ENCODE measurements around the gene DCAF8. TPM values are rescaled to one million over a fixed set of nuclear protein-coding genes. Genes with fewer than 3 reads are reported as not detected.

Gene DCAF8
- total RNA-seq, 1 experiment from 2014 or later, result 181 TPM

DNA sequence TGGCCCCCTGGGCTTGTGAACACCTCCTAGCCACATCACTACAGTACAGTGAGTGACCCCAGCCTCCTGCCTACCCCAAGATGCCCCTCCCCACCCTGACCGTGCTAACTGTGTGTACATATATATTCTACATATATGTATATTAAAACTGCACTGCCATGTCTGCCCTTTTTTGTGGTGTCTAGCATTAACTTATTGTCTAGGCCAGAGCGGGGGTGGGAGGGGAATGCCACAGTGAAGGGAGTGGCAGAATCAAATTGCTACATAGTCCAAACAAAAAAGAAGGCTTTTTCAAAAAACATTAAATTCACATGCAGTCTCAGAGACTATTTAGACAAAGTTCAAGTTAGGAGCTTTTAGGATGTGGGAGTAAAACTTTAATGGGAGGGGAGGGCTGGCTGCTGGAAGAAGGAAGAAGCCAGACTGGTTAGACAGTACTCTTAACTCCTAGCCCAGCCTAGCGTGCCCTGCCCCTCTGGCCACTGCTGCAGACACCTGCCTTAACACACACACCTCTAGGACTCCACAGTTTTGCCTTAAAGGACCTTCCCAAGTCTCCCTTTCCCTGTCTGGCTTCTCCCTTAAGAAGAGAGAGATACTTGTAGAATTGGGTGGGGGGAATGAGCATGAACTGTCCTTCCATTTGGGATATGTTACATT, 47.7 kb downstream of the DCAF8 start:
- ChIA-PET CTCF (interaction anchor here (0.7 to 2.2 kb wide), 5 partner anchors 12 to 136 kb away, joined by 3 to 11 read pairs (median 5); no protein-coding TSS in a partner anchor), POLR2A (no interaction called here)
- DNase-seq (ENCODE audit: unreplicated experiment), result no peak
- Mint-ChIP-seq H3K27ac (ENCODE audit: low read depth, unreplicated experiment) (peak overlapping the region; percentile 44), H3K36me3 (ENCODE audit: insufficient read depth, unreplicated experiment) (peaks cover 64% of the 10 kb centered on the region), H3K27me3 (ENCODE audit: insufficient read depth, unreplicated experiment) (no peaks in the 10 kb centered on the region), H3K9me3 (ENCODE audit: unreplicated experiment) (no peaks in the 10 kb centered on the region), H3K4me1 (ENCODE audit: insufficient read depth, unreplicated experiment) (peaks cover under 1% of the 10 kb centered on the region), H3K4me3 (ENCODE audit: unreplicated experiment) (no peak overlapping the region)
- TF ChIP-seq, protein P1, sequence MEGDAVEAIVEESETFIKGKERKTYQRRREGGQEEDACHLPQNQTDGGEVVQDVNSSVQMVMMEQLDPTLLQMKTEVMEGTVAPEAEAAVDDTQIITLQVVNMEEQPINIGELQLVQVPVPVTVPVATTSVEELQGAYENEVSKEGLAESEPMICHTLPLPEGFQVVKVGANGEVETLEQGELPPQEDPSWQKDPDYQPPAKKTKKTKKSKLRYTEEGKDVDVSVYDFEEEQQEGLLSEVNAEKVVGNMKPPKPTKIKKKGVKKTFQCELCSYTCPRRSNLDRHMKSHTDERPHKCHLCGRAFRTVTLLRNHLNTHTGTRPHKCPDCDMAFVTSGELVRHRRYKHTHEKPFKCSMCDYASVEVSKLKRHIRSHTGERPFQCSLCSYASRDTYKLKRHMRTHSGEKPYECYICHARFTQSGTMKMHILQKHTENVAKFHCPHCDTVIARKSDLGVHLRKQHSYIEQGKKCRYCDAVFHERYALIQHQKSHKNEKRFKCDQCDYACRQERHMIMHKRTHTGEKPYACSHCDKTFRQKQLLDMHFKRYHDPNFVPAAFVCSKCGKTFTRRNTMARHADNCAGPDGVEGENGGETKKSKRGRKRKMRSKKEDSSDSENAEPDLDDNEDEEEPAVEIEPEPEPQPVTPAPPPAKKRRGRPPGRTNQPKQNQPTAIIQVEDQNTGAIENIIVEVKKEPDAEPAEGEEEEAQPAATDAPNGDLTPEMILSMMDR (IDR thresholded peaks at IDR 0.05; ENCODE audit: unreplicated experiment), result no peak
- intact Hi-C loops (cut with micrococcal nuclease), result no loop called here
- BruUV-seq (replicated peaks), result TSS peak; percentile 65

DNA sequence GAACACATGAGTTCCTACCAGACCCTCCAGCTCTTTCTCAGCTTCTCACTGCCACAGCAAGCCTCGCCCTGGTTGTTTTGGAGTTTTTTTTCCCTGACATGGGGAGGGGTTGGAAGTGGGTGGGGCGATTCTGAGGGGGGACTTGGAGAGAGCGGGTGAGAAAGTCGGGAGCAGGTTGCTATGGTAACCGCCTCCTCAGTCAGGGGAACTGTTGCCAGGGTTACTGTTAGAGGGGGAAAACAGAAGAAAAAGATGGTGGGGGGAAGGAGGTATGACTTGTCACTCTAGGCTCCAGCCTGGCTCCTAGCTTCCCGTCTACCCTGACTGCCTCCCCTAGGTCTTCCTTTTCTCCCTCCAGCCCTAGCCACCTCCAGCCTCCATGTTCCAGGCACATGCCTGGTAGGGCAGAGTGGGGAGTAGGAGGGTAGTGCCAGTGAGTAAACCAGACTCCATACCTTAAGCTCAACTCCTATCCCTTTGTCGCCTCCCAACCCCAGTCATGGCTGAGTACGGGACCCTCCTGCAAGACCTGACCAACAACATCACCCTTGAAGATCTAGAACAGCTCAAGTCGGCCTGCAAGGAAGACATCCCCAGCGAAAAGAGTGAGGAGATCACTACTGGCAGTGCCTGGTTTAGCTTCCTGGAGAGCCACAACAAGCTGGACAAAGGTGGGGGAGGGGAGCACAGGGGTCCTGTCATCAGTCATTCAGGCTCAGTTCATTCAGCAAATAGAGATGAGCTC, 51.1 kb downstream of the DCAF8 start:
- TF ChIP-seq, protein P1 (IDR thresholded peaks at IDR 0.05; ENCODE audit: unreplicated experiment), result no peak
- CTCF ChIA-PET, result interaction anchor here (0.7 to 11.6 kb wide), 10 partner anchors 9 to 164 kb away, joined by 3 to 99 read pairs (median 4); no protein-coding TSS in a partner anchor

DNA sequence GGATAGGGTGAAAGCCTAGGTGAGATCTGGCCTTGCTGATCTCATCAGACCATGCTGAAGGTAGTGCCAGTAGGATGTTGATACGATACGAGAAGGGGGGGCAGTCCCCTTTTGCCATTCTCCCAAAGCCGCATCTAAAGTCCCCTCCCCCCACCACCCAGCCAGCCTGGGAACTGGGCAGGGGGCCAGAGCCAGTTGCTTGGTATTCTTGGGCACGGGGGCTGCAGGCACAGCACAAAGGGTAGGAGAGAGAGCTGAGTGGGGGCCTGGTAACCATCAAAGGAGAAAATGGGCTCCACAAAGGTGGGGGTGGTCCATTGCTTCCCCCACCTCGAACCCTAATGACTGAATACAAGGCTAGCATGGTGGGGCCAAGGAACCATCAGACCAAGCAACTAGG, 51.8 kb downstream of the DCAF8 start:
- Mint-ChIP-seq H3K36me3 (ENCODE audit: insufficient read depth, unreplicated experiment) (peaks cover 49% of the 10 kb centered on the region), H3K4me1 (ENCODE audit: insufficient read depth, unreplicated experiment) (peaks cover 25% of the 10 kb centered on the region), H3K9me3 (ENCODE audit: unreplicated experiment) (no peaks in the 10 kb centered on the region), H3K27ac (ENCODE audit: low read depth, unreplicated experiment) (no peak overlapping the region), H3K27me3 (ENCODE audit: insufficient read depth, unreplicated experiment) (no peaks in the 10 kb centered on the region), H3K4me3 (ENCODE audit: unreplicated experiment) (no peak overlapping the region)
- intact Hi-C loops (cut with micrococcal nuclease), result no loop called here
- CTCF ChIA-PET, result interaction anchor here (0.6 to 11.6 kb wide), 11 partner anchors 9 to 163 kb away, joined by 3 to 99 read pairs (median 4); no protein-coding TSS in a partner anchor
- TF ChIP-seq, protein P1 (IDR thresholded peaks at IDR 0.05; ENCODE audit: unreplicated experiment), result no peak
- no peak for DNase-seq (ENCODE audit: unreplicated experiment)
- POLR2A ChIA-PET, result interaction anchor here (0.6 to 1.7 kb wide), 3 partner anchors 9 to 104 kb away, joined by 4 to 6 read pairs (median 6); partner anchors contain the start of gene DCAF8
- BruUV-seq (replicated peaks), result no TSS peak

More for the DNA sequence above, 51.1 kb downstream of the DCAF8 start:
- Mint-ChIP-seq H3K9me3 (ENCODE audit: unreplicated experiment) (no peaks in the 10 kb centered on the region), H3K27ac (ENCODE audit: low read depth, unreplicated experiment) (no peak overlapping the region), H3K27me3 (ENCODE audit: insufficient read depth, unreplicated experiment) (no peaks in the 10 kb centered on the region), H3K36me3 (ENCODE audit: insufficient read depth, unreplicated experiment) (peaks cover 56% of the 10 kb centered on the region), H3K4me3 (ENCODE audit: unreplicated experiment) (no peak overlapping the region), H3K4me1 (ENCODE audit: insufficient read depth, unreplicated experiment) (peaks cover 23% of the 10 kb centered on the region)
- DNase-seq (ENCODE audit: unreplicated experiment), result no peak
- intact Hi-C loops (cut with micrococcal nuclease), result no loop called here
- no TSS peak for BruUV-seq (replicated peaks)
- POLR2A ChIA-PET, result interaction anchor here (0.6 to 1.7 kb wide), 5 partner anchors 8 to 105 kb away, joined by 3 to 6 read pairs (median 4); partner anchors contain the start of gene DCAF8

Measured in MCF 10A (cell line).